GM04503 (cell line): ENCODE measurements around the gene HRCT1.
"Not testable (repeated sequence)": the region's sequence is repeated elsewhere in the genome, so short reads cannot be mapped to it uniquely, and the experiment has no call there.

Source experiments
- DNase-seq: peaks from one replicate; pipeline ENCODE4 v3.0.0-alpha.2; 2012; ENCODE audit warnings: low read depth

The HRCT1 gene

DNA sequence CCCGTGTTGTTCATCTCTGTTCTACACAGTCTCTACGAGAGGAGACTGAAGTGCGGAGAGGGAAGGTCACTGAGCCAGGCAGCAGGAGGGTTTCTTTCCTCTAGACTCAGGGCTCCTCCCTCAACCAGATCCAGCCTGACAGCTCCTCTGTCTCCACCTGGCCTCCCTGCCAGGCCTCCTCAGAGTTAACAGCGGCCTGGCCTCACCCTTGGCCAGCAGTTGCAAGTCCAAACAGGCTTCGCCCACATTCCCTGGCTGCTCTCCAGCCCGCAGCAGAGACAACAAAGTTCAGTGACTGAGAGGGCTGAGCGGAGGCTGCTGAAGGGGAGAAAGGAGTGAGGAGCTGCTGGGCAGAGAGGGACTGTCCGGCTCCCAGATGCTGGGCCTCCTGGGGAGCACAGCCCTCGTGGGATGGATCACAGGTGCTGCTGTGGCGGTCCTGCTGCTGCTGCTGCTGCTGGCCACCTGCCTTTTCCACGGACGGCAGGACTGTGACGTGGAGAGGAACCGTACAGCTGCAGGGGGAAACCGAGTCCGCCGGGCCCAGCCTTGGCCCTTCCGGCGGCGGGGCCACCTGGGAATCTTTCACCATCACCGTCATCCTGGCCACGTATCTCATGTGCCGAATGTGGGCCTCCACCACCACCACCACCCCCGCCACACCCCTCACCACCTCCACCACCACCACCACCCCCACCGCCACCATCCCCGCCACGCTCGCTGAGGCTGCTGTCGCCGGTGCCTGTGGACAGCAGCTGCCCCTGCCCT lies at the start of gene HRCT1:
TSS of gene HRCT1 (plus strand) at position 291 of the 768 bp plus-strand sequence. CDS start at position 377, 86 bp downstream.
- DNase-seq: peak; percentile 79

DNA sequence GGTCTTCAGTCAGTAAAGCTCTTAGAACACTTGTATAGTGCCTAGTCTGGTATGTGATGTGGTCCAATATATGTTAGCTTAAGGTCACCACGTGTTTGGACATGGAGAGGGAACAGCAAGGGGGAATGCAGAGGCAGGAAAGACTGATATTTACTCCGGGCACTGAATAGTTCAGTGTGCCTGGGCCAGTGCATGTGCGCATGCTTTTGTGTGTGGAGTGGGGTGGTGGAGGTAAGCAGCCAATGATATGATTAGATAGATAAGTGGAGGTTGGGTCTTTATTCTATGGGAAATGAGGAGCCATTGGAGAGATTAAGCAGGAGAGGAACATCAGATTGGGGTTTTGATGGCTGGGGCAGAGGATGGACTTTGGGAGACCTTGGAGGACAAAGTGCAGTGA lies 49.8 kb upstream of the HRCT1 start:
- DNase-seq: no peak

GRCh38 chr9:35856882-35857281 lies 49.1 kb upstream of the HRCT1 start:
- no peak for DNase-seq

DNA sequence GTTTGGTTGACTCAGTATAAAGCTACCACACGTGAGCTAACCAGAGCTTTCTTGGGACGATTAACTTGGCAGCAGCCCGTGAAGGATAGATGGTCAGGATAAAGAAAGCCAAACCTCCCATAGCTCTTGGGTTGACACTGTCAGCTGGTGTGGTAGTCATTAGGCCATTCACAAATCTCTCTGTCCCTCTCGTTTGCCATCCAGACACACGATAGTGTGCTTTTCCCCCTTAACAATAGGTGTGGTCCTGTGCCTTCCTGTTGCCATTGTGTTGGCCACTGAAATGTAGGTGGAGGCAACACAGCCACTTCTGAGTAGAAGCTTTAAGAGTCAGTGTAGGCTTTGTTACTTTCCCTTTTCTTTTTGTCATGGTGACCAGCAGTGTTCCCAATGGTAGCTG lies 47.5 kb upstream of the HRCT1 start:
- DNase-seq: no peak

GRCh38 chr9:35859310-35859989 lies 46.6 kb upstream of the HRCT1 start:
- DNase-seq: no peak

DNA sequence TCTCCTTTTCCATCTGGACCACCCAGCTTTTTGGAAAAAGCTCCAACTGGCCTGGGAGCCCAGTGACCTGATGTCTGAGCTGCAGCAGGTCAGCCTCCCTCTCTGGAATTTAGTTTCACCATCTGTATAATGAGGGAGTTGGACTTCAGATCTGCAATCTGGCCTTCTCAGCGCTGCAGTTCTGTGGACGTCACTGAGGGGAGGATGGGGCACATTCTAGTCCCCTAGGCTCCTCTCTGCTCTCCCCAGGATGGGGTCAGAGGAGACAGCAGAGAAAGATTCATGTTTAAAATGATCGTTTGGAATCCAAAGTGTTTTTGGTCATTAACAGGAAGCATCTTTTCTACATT lies 46.0 kb upstream of the HRCT1 start:
- DNase-seq: no peak

GRCh38 chr9:35861161-35861897 lies 44.7 kb upstream of the HRCT1 start:
- DNase-seq: no peak

GRCh38 chr9:35862328-35862727 lies 43.7 kb upstream of the HRCT1 start:
- DNase-seq: no peak

DNA sequence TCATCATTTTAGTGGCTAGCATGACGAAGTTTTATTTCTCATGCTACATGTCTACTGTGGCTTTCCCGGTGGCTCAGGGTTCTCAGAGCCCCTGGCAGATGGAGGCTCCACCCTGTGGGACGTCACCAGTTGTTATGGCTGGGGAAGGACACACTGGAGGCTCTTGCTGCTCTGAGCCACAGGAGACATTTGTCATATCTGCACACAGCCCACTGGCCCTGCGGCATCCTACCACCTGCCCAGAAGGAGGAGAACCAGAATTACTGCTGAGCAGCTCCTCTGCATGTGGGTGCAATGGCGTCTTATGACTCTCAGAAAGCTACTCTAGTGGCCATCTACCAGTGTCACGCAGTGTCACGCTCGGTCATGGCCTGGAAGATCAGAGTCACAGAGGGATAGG lies 42.4 kb upstream of the HRCT1 start:
- DNase-seq: no peak

DNA sequence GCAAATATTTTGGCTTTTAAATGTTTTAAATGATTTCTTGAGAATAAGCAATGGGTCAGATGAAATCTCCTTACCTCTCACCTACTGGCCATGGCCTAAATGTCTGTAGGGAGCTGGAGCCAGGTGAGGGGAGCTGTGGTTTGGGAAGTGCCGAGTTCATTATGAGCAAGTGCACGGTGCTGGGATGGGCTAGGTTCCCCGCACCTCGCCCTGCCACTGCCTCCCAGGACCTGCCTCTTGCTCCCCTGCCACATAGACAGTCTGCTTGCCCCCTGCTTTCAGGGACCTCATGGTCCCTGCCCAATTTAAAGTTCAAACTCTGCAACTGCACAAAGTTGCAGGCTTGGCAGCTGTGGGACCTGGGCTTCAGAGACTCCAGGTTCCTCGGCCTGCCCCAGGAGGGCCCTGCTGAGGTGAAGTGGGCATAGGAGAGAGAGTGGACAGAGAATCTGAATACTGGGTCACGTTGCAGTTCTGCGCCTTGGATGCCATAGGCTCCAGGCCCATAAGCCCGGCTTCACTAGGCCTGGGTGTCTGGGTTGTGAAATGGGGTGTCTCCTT lies 41.2 kb upstream of the HRCT1 start:
- no peak for DNase-seq

- no peak for DNase-seq
Measured at GRCh38 chr9:35867538-35867937, 38.5 kb upstream of the HRCT1 start.

DNA sequence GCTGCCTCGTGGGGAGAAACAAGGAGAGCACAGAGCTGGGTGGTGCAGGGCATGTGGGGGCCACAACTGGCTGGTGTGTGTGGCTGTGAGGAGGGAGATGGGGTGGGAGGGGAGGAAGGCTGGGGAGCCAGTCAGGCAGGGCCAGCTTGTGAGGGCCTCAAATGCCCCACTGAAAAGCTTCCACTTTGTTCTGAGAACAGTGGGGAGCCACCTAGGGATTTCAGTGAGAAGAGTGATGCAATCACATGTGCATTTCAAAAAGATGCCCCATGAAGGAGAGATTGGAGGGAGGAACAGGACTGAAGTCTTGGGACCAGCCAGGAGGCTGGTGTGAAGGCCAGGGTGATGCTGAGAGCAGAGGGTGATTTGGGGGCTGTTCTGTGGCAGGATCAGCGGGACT lies 37.1 kb upstream of the HRCT1 start:
- DNase-seq: no peak

- no peak for DNase-seq
Measured at GRCh38 chr9:35869621-35870216, 36.3 kb upstream of the HRCT1 start.

DNA sequence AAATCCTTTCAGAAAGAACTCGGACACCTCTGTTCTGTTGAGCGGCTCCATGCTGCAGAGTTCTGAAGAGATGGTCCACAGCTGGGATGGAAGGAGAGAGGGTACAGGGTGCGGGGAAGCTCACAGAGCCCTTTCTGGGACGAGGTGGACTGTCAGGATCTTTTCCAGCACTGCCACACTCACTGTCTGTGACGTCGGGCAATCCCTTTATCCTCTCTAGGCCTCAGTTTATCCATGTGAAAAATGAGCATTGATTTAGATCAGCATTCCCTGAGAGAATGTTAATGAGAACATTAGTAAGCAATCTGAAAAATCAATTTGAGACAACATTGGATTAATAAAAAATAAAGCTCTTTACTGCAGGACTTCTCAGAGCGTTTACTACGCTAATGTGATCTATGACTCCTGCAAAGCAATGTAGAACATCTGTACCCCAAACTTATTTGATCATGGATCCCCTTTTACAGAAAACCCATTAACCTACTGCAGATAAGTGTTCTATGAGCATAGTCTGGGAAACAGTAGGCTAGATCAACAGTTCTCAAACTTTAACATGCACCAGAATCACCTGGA lies 35.6 kb upstream of the HRCT1 start, which contains the start of gene OR13J1:
TSS of gene OR13J1 (minus strand) at position 51 of the 573 bp plus-strand sequence. CDS start at position 51, 0 bp downstream.
- DNase-seq: no peak

DNA sequence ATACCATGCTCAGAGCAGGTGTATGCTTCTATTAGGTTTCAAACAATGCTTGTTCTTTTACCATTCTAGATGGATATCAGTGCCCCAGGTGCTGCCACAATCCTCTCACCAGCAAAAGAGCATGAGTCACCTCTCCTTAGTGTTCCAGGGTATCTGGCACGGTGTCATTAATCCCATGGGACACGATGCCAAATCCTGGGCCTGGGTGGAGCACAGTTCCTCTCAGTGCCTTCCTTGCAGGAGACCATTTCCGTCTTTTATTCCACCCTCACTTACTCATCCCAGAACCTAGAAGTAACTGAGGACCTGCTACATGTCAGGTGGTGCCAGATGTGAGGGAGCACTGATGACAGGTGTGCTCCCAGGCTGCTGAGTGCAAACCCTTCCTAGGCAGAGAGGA lies 34.5 kb upstream of the HRCT1 start:
- DNase-seq: no peak

- DNase-seq: no peak
Measured at GRCh38 chr9:35872505-35872904, 33.5 kb upstream of the HRCT1 start.

- DNase-seq: no peak
Measured at GRCh38 chr9:35882263-35882848, 23.6 kb upstream of the HRCT1 start.

- no peak for DNase-seq
Measured at GRCh38 chr9:35882996-35883395, 23.0 kb upstream of the HRCT1 start.

DNA sequence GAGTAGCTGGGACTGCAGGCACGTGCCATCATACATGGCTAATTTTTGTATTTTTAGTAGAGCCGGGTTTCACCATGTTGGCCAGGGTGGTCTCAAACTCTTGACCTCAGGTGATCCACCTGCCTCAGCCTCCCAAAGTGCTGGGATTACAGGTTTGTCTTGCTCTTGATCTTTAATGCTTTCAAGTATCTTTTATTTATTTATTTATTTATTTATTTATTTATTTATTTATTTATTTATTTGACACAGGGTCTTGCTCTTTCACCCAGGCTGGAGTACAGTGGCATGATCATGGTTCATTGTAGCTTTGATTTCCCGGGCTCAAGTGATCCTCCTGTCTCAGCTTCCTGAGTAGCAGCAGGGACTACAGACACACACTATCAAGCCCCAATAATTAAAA lies 21.1 kb upstream of the HRCT1 start:
- DNase-seq: not testable (repeated sequence)

DNA sequence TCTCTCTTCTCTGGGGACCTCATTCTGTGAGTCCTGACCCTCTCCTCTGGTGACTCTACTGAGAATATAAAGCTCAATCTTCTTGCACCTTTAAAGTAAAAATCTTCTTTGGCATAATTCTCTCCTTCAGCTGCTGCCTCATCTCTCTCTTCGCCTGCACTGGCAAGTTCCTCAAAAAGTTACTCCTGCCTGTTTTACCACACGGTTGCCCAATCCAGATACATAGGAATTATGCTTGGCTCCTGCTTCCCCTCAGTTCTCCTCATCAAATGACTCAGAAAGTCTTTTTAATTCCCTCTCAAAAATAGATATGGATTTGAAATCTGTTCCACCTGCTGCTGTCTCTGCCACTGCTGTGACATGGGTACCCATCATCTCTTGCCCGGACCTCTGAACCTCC lies 14.4 kb upstream of the HRCT1 start:
- DNase-seq: no peak

DNA sequence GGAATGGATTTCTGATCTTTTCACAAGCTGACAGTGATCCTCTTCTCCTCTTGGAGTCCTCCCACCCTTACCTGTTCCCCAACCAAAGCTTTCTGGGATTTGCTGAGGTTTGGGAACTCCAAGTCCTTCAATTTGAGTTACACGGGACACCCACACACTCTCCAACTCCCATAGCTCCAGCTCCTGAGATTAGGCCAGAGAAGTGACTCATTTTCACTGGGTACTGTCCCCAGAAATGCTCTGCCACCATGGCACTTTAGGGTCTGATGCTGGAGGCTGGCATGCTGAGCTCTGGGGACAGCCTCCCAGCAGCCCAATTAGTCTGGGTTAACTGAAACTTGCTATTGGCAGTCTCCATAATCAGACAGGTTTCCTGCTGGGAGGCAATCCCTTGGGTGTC lies 14.0 kb upstream of the HRCT1 start:
- DNase-seq: no peak

- no peak for DNase-seq
Measured at GRCh38 chr9:35896570-35896969, 9.4 kb upstream of the HRCT1 start.
